SK-N-SH (cell line): ENCODE data around the gene PSMC3. TPM values are rescaled to one million over a fixed set of nuclear protein-coding genes. Genes with fewer than 3 reads are reported as not detected.

Experiments used
- CTCF ChIA-PET: fragments of 300-600, 350-600 bp; formaldehyde crosslinking; extraction: SDS; loops from one replicate; lab custom pipeline; 2021; lab: Yijun Ruan, JAX
- POLR2A ChIA-PET: fragments of 350-600 bp; sonication (Branson Sonifier 250); formaldehyde crosslinking; extraction: SDS; loops from one replicate; lab custom pipeline; 2020; ENCODE audit warnings: antibody characterized with exemption, inconsistent platforms; lab: Yijun Ruan, JAX
- DNase-seq: peaks from one replicate; pipeline ENCODE4 v3.0.0; 2012
- H2AFZ ChIP-seq: fragments of 200-600 bp; sonication (generic); 2 replicates; pipeline ENCODE4 v1.8.1; 2016; ENCODE audit warnings: antibody characterized with exemption, mild to moderate bottlenecking, low read depth
- H3F3A ChIP-seq: fragments of 200-600 bp; sonication (generic); replicated peaks from 2 replicates; pipeline ENCODE3; 2016; ENCODE audit warnings: antibody characterized with exemption, mild to moderate bottlenecking; ENCODE audit not compliant: insufficient read depth
- H3K27ac ChIP-seq, 2 experiments: fragments of 200-500 bp in 1 of 2; fragments of 200-600 bp in 1 of 2; sonication (Bioruptor generic) in 1 of 2; sonication (generic), shearing (Covaris generic) in 1 of 2; 2 replicates each; pipeline versions ENCODE4 v1.5.1 to v1.6.1; 2014 to 2016; ENCODE audit warnings: low read depth in 2 of 2, inconsistent platforms in 1 of 2, low read length in 1 of 2, mild to moderate bottlenecking in 1 of 2, mixed read lengths in 1 of 2
- H3K27me3 ChIP-seq: fragments of 200-600 bp; sonication (generic), shearing (Covaris generic); 2 replicates; pipeline ENCODE4 v1.6.1; 2016; ENCODE audit warnings: mixed run types; ENCODE audit not compliant: insufficient read depth
- H3K36me3 ChIP-seq, 2 experiments: fragments of 200-500 bp in 1 of 2; fragments of 200-600 bp in 1 of 2; sonication (Bioruptor generic) in 1 of 2; sonication (generic) in 1 of 2; replicated peaks in 1 of 2; 2 replicates each; pipeline versions ENCODE3 to v1.5.1; 2014 to 2016; ENCODE audit warnings: low read length in 1 of 2, mild to moderate bottlenecking in 1 of 2; ENCODE audit not compliant: insufficient read depth in 2 of 2, control insufficient read depth in 1 of 2
- H3K4me1 ChIP-seq, 2 experiments: fragments of 200-500 bp in 1 of 2; fragments of 200-600 bp in 1 of 2; sonication (Bioruptor generic) in 1 of 2; sonication (generic), shearing (Covaris generic) in 1 of 2; 2 replicates each; pipeline versions ENCODE4 v1.5.1 to v1.6.1; 2014 to 2016; ENCODE audit warnings: low read depth in 1 of 2, low read length in 1 of 2, mixed run types in 1 of 2; ENCODE audit not compliant: insufficient read depth in 2 of 2, control insufficient read depth in 1 of 2
- H3K4me2 ChIP-seq: fragments of 200-600 bp; sonication (generic), shearing (Covaris generic); 2 replicates; pipeline ENCODE4 v1.6.1; 2017; ENCODE audit warnings: mixed run types
- H3K4me3 ChIP-seq, 2 experiments: fragments of 200-500 bp in 1 of 2; fragments of 200-600 bp in 1 of 2; sonication (Bioruptor generic) in 1 of 2; sonication (generic), shearing (Covaris generic) in 1 of 2; 2 replicates each; pipeline versions ENCODE4 v1.5.1 to v1.8.1; 2014 to 2016; ENCODE audit warnings: low read depth in 2 of 2, inconsistent platforms in 1 of 2, low read length in 1 of 2, mild to moderate bottlenecking in 1 of 2, mixed read lengths in 1 of 2, moderate library complexity in 1 of 2
- H3K79me2 ChIP-seq: fragments of 200-600 bp; sonication (generic); 2 replicates; pipeline ENCODE4 v1.8.1; 2017; ENCODE audit warnings: mild to moderate bottlenecking; ENCODE audit not compliant: insufficient read depth
- H3K9ac ChIP-seq: fragments of 200-600 bp; sonication (generic); 2 replicates; pipeline ENCODE4 v1.6.1; 2017; ENCODE audit warnings: mixed run types
- H3K9me2 ChIP-seq: fragments of 200-600 bp; sonication (generic); 2 replicates; pipeline ENCODE4 v1.6.1; 2017; ENCODE audit warnings: mixed run types
- H3K9me3 ChIP-seq: fragments of 200-600 bp; sonication (generic); 2 replicates; pipeline ENCODE4 v1.6.1; 2017; ENCODE audit warnings: mixed run types, mild to moderate bottlenecking, moderate library complexity
- H4K20me1 ChIP-seq: fragments of 200-600 bp; sonication (generic); 2 replicates; pipeline ENCODE4 v1.6.1; 2017; ENCODE audit warnings: mild to moderate bottlenecking, mixed run types; ENCODE audit not compliant: insufficient read depth
- FOXM1 ChIP-seq: IDR thresholded peaks from 2 replicates; pipeline ENCODE4 v1.4.0; 2012; ENCODE audit warnings: low read depth, mild to moderate bottlenecking
- GABPA ChIP-seq: IDR thresholded peaks from 2 replicates; pipeline ENCODE4 v1.4.0; 2012; ENCODE audit warnings: low read depth, mild to moderate bottlenecking
- NFIC ChIP-seq: IDR thresholded peaks from 2 replicates; pipeline ENCODE4 v1.4.0; 2012; ENCODE audit warnings: borderline replicate concordance
- NRF1 ChIP-seq: IDR thresholded peaks from 2 replicates; pipeline ENCODE4 v1.6.1; 2012; ENCODE audit warnings: low read depth, mild to moderate bottlenecking, low read length
- POLR2AphosphoS5 ChIP-seq: IDR thresholded peaks from 2 replicates; pipeline ENCODE4 v1.6.1; 2012; ENCODE audit warnings: low read depth, low read length
- TEAD4 ChIP-seq: IDR thresholded peaks from 2 replicates; pipeline ENCODE4 v1.4.0; 2012; ENCODE audit warnings: mild to moderate bottlenecking, borderline replicate concordance; ENCODE audit not compliant: insufficient read depth
- WGBS: methylation state at CpG from one replicate; pipeline ENCODE4 v1.1.6; 2017; ENCODE audit warnings: low lambda C conversion rate; 5-methylcytosine and 5-hydroxymethylcytosine counted together
- polyA plus RNA-seq, 3 experiments: library from polyadenylated mRNA; depleted of rRNA; stranded (reverse); fragments of >200 nt; gene quantifications; 2 replicates each; pipeline ENCODE4 v1.2.3, GENCODE V29; 2012
- TF ChIP-seq, protein P1 (sequence below): IDR thresholded peaks from 2 replicates; pipeline ENCODE4 v1.4.0; 2012; ENCODE audit warnings: low read depth, borderline replicate concordance
- TF ChIP-seq, protein P2 (sequence below): fragments of 150-350 bp; IDR thresholded peaks from 2 replicates; pipeline ENCODE4 v1.6.1; 2017; ENCODE audit warnings: antibody characterized with exemption, low read length, low read depth, borderline replicate concordance

Gene PSMC3
- polyA plus RNA-seq, 1 of the 3 experiments (the other 2 are of a cell fraction) = 184 TPM

GRCh38 chr11:47451436-47451835 is 25.2 kb upstream of the PSMC3 start:
- POLR2A ChIA-PET = no interaction called here
- no peak for TF ChIP-seq NRF1
- TF ChIP-seq TEAD4 = no peak
- TF ChIP-seq NFIC = no peak
- TF ChIP-seq, protein P1, sequence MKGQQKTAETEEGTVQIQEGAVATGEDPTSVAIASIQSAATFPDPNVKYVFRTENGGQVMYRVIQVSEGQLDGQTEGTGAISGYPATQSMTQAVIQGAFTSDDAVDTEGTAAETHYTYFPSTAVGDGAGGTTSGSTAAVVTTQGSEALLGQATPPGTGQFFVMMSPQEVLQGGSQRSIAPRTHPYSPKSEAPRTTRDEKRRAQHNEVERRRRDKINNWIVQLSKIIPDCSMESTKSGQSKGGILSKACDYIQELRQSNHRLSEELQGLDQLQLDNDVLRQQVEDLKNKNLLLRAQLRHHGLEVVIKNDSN = no peak
- no peak for TF ChIP-seq POLR2AphosphoS5
- TF ChIP-seq GABPA = no peak
- TF ChIP-seq, all 33 proteins: peak for 0
- peaks cover 0 to 11% of the 10 kb centered on the region in 2 experiments; a peak in 1 of 4 replicates for H3K4me1 ChIP-seq
- H3K9me2 ChIP-seq = no peaks in the 10 kb centered on the region
- CTCF ChIA-PET = no interaction called here
- 91% methylated on average over 4 of the region's 4 CpGs for WGBS
- H3F3A ChIP-seq = peaks cover 7% of the 10 kb centered on the region
- H2AFZ ChIP-seq = no peak overlapping the region
- no peaks in the 10 kb centered on the region for H3K36me3 ChIP-seq
- no peaks in the 10 kb centered on the region for H3K79me2 ChIP-seq
- no peaks in the 10 kb centered on the region for H3K9me3 ChIP-seq
- no peak overlapping the region for H3K4me2 ChIP-seq
- H3K27ac ChIP-seq = no peak overlapping the region
- H3K4me3 ChIP-seq = no peak overlapping the region
- no peak for DNase-seq
- no peaks in the 10 kb centered on the region for H4K20me1 ChIP-seq
- no peak overlapping the region for H3K9ac ChIP-seq
- H3K27me3 ChIP-seq = no peaks in the 10 kb centered on the region

GRCh38 chr11:47449541-47449940 is 23.3 kb upstream of the PSMC3 start:
- WGBS = 79% methylated on average over 7 of the region's 8 CpGs
- H3K4me2 ChIP-seq = no peak overlapping the region
- H3F3A ChIP-seq = peaks cover 7% of the 10 kb centered on the region
- H3K9me3 ChIP-seq = no peaks in the 10 kb centered on the region
- no peaks in the 10 kb centered on the region for H3K36me3 ChIP-seq
- peaks cover 0 to 11% of the 10 kb centered on the region in 2 experiments; a peak in 1 of 4 replicates for H3K4me1 ChIP-seq
- no peaks in the 10 kb centered on the region for H3K9me2 ChIP-seq
- peak; percentile 37 for DNase-seq
- TF ChIP-seq, protein P2, sequence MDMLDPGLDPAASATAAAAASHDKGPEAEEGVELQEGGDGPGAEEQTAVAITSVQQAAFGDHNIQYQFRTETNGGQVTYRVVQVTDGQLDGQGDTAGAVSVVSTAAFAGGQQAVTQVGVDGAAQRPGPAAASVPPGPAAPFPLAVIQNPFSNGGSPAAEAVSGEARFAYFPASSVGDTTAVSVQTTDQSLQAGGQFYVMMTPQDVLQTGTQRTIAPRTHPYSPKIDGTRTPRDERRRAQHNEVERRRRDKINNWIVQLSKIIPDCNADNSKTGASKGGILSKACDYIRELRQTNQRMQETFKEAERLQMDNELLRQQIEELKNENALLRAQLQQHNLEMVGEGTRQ = no peak
- no peak for TF ChIP-seq FOXM1
- TF ChIP-seq, all 33 proteins: peak for 0
- H3K27me3 ChIP-seq = no peaks in the 10 kb centered on the region
- no peak overlapping the region for H3K27ac ChIP-seq
- ChIA-PET POLR2A (no interaction called here), CTCF (interaction anchor here (1.0 to 2.5 kb wide), 2 partner anchors 15 to 75 kb away, joined by 3 to 6 read pairs; no protein-coding TSS in a partner anchor)
- no peaks in the 10 kb centered on the region for H3K79me2 ChIP-seq
- no peaks in the 10 kb centered on the region for H4K20me1 ChIP-seq
- no peak overlapping the region for H3K9ac ChIP-seq
- H2AFZ ChIP-seq = no peak overlapping the region
- no peak overlapping the region for H3K4me3 ChIP-seq
